H1 (cell line): ENCODE results near the gene DNAJC6. TPM values are rescaled to one million over a fixed set of nuclear protein-coding genes. Genes with fewer than 3 reads are reported as not detected.
A peak's percentile ranks its signal among the peaks of the same experiment; 100 is the strongest.

Experiments used
- ASH2L ChIP-seq: fragments of 200-600, 300-600 bp; sonication (generic); IDR thresholded peaks from one replicate; pipeline ENCODE4 v1.7.1; 2017; ENCODE audit warnings: low read length
- ATF3 ChIP-seq: IDR thresholded peaks from 2 replicates; pipeline ENCODE4 v1.6.1; 2011; ENCODE audit warnings: low read depth, mild to moderate bottlenecking, low read length; ENCODE audit not compliant: insufficient read depth
- CBX5 ChIP-seq: fragments of 300-800, 300-1000 bp; sonication (generic); IDR thresholded peaks from 2 replicates; pipeline ENCODE4 v1.7.1; 2016; ENCODE audit warnings: antibody characterized with exemption, low read length, low read depth
- KDM5A ChIP-seq: fragments of 200-600 bp; IDR thresholded peaks from 2 replicates; pipeline ENCODE4 v1.7.1; 2012; ENCODE audit warnings: mild to moderate bottlenecking, low read length, inconsistent platforms, mixed read lengths
- MAFK ChIP-seq: IDR thresholded peaks from 2 replicates; pipeline ENCODE4 v1.6.1; 2012; ENCODE audit warnings: low read depth, mild to moderate bottlenecking, improper control_type of control experiment, low read length
- NANOG ChIP-seq: IDR thresholded peaks from 2 replicates; pipeline ENCODE4 v1.6.1; 2011; ENCODE audit warnings: low read length, low read depth, mild to moderate bottlenecking, inconsistent platforms; ENCODE audit not compliant: insufficient read depth, poor library complexity, severe bottlenecking
- POLR2AphosphoS5 ChIP-seq: IDR thresholded peaks from 2 replicates; pipeline ENCODE4 v1.6.1; 2011; ENCODE audit warnings: low read depth, low read length
- RBBP5 ChIP-seq: IDR thresholded peaks from 2 replicates; pipeline ENCODE4 v1.7.1; 2012; ENCODE audit warnings: low read depth, mild to moderate bottlenecking, inconsistent platforms, low read length, moderate library complexity, borderline replicate concordance
- RXRA ChIP-seq: IDR thresholded peaks from 2 replicates; pipeline ENCODE4 v1.6.1; 2011; ENCODE audit warnings: low read depth, mild to moderate bottlenecking, low read length, moderate library complexity; ENCODE audit not compliant: insufficient read depth
- SP4 ChIP-seq: IDR thresholded peaks from 2 replicates; pipeline ENCODE4 v1.6.1; 2012; ENCODE audit warnings: low read length, inconsistent platforms
- TBP ChIP-seq: IDR thresholded peaks from 2 replicates; pipeline ENCODE4 v1.6.1; 2011; ENCODE audit warnings: low read depth, low read length, improper control_type of control experiment
- ZNF274 ChIP-seq: IDR thresholded peaks from 2 replicates; pipeline ENCODE4 v1.7.0; 2012; ENCODE audit warnings: low read length, borderline replicate concordance; ENCODE audit errors: extremely low read depth
- polyA plus RNA-seq, 7 experiments: library from polyadenylated mRNA; depleted of rRNA in 3 of 7; stranded (reverse) in 5 of 7; unstranded in 2 of 7; fragments of >200 nt in 5 of 7; fragments of 200-250 nt in 2 of 7; gene quantifications; 1 replicate in 5 of 7; 2 replicates in 1 of 7; 4 replicates in 1 of 7; pipeline versions ENCODE4 v1.2.1 to v1.2.3, GENCODE V29; 2011 to 2013; ENCODE audit warnings: missing spikeins in 2 of 7, mixed read lengths in 2 of 7
- total RNA-seq: library from RNA; stranded (reverse); fragmentation: NEBNext Ultra II Directional; extraction: Animal tissue kit (Norgen Biotek cat#: 25700); gene quantifications from 2 replicates; pipeline ENCODE4 v1.2.1, GENCODE V29; 2021

Gene DNAJC6
- total and polyA plus RNA-seq, 2 of the 8 experiments (the other 6 are each of a cell fraction or from before 2014, with no cell fraction given): 1.6 to 3.0 TPM

GRCh38 chr1:65309304-65310077 lies at the start of gene DNAJC6 (continued):
- TF ChIP-seq RBBP5 (peak; percentile 91), CBX5 (no peak), ZNF274 (no peak), NANOG (no peak), ATF3 (no peak), POLR2AphosphoS5 (no peak), TBP (peak; percentile 80), KDM5A (no peak), RXRA (0 out of 2 replicates have a peak, but pooled peaks have one; percentile 27), MAFK (no peak), ASH2L (peak; percentile 97), SP4 (no peak)
